Tibial nerve (tissue), 3 donors: Measurements from ENCODE around the gene DNM3.

Experiments
- POLR2A ChIP-seq, 2 donors: fragments of 450-650 bp; IDR thresholded peaks; one replicate each; pipeline ENCODE4 v1.6.1; 2017; ENCODE audit warnings: antibody characterized with exemption in 2 of 2, mild to moderate bottlenecking in 2 of 2, moderate library complexity in 2 of 2
- TF ChIP-seq, protein P1 (sequence below), 5 experiments: fragments of 200-600 bp in 3 of 5; fragments of 450-650 bp in 2 of 5; sonication (generic) in 3 of 5; IDR thresholded peaks; one replicate each; pipeline ENCODE4 v1.5.1; 2016 to 2019; ENCODE audit warnings: antibody characterized with exemption in 5 of 5, mild to moderate bottlenecking in 3 of 5, moderate library complexity in 2 of 5

DNA sequence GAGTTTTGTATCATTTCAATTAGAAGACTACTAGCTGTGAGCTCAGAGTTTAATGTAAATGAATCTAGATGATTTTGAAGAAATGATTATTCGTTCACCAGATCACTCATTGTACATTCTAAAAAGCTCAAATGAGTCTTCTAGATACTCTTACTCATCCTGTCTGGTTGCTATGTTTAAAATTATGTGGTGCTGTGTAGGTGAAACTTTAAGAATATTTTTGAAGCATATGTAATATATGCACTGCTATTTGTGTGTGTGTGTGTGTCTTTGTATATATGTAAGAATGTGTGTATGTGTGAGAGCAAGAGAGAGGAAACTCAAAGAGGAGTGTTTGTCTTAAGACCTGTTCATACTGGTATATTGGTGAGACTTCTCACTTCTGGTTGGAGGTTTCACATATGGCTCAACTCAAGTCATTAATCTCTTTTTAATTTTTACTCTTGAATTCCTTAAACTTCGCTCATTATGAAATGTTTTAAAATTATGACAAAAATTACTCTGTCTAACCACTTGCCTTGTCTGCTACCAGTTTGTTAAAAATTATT, 570.6 kb downstream of the DNM3 start:
- TF ChIP-seq, protein P1, sequence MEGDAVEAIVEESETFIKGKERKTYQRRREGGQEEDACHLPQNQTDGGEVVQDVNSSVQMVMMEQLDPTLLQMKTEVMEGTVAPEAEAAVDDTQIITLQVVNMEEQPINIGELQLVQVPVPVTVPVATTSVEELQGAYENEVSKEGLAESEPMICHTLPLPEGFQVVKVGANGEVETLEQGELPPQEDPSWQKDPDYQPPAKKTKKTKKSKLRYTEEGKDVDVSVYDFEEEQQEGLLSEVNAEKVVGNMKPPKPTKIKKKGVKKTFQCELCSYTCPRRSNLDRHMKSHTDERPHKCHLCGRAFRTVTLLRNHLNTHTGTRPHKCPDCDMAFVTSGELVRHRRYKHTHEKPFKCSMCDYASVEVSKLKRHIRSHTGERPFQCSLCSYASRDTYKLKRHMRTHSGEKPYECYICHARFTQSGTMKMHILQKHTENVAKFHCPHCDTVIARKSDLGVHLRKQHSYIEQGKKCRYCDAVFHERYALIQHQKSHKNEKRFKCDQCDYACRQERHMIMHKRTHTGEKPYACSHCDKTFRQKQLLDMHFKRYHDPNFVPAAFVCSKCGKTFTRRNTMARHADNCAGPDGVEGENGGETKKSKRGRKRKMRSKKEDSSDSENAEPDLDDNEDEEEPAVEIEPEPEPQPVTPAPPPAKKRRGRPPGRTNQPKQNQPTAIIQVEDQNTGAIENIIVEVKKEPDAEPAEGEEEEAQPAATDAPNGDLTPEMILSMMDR (IDR thresholded peaks at IDR 0.05), result no peak
- TF ChIP-seq POLR2A (IDR thresholded peaks at IDR 0.05), result no peak
